Measurements from ENCODE around the gene ABLIM1. TPM values are rescaled to one million over a fixed set of nuclear protein-coding genes. Genes with fewer than 3 reads are reported as not detected.

ABLIM1 gene
- total RNA-seq, 4 donors from 2014 or later = 83.1 to 145 (median 120) TPM

DNA sequence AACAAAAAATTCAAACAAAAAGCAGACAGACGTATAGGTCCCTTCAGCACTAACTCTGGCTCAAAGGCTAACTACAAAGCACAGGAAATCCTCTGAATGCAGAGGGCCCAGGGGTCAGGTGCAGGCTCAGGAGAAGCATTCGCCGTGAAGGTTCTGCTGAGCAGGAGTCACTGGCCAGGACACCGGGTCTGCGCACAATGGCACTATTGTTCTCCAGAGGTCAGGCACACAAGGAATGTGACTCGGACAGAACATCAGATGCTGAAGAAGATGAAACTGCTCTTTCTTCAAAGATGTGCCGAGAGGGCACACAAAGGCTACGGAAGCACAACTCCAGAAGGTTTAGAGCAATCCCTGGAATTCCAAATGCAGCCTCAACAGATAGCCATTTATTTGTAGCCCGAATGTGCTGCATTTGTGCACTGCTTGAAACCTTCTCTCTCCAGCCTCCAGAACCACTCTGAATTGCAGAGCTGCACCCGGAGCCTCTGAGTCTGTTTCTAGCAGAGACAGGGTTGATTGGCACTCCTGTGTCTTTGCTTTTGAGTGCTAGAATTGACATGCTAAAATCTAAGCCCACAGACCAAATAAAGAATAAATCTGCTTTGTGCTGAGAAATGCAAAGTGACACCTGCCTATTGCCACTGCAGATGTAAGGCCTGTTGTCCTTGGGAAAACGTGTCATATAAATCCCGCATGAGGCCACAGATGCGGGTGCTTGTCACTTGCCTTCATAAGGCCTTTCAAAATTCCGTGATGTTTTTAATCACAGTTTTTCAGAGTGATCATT lies 168.4 kb downstream of the ABLIM1 start:
- H3K27ac ChIP-seq (replicated peaks in 1 of 4) = no peak overlapping the region
- intact Hi-C loops (cut with DNase I) = no loop called here

DNA sequence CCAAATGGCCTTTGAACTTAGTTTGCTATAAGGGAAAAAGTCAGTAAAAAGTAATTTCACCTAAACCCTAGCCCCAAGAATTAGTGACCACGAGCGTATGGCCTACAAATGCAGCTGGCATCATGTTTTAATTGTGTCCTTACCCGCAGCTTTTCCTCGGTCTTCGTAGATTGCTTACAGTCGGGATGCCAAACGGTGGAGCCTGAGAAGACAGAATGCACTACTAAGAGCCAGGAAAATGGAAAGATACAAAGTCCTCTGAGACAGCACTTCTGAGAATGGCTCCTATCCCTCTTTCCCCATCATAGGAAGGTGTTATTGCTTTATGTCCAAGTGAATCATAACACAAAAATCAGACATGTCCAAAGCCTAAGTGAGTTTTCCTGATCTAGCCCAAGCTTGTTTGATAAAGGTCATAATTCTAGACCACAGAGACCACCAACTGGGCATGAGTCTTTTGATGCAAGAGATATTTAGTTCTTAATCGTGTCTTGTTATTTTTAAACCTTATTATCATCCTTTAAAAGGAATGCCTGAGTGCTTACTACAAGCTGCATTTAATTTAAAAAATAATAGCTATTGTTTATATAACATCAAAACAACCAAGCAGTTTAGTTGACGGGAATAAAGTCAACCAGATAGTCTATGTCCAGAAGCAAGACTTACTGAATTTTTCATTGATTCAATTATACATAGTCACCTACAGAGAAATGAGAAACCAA lies 170.1 kb downstream of the ABLIM1 start:
- no peak for DNase-seq (ENCODE audit: extremely low spot score)
- peaks cover 45 to 90% (median 64%) of the 10 kb centered on the region in 4 donors for H3K4me1 ChIP-seq
- H3K9me3 ChIP-seq = no peaks in the 10 kb centered on the region
- TF ChIP-seq POLR2AphosphoS5 (IDR thresholded peaks at IDR 0.05) = no peak
- no peak for TF ChIP-seq POLR2A (IDR thresholded peaks at IDR 0.05; ENCODE audit: low read depth)
- H3K4me3 ChIP-seq = no peak overlapping the region
- intact Hi-C loops (cut with DNase I) = no loop called here
- H3K27ac ChIP-seq (replicated peaks in 1 of 4) = peak overlapping the region in 1 of 4 donors; percentile 25
- H3K36me3 ChIP-seq = peaks cover 0 to 78% (median 25%) of the 10 kb centered on the region in 4 donors
- H3K27me3 ChIP-seq = no peaks in the 10 kb centered on the region
- 86% methylated on average over 9 of the region's 9 CpGs for WGBS

More for the DNA sequence above, 168.4 kb downstream of the ABLIM1 start:
- Histone ChIP-seq H3K36me3 (peaks cover 0 to 74% (median 23%) of the 10 kb centered on the region in 4 donors), H3K4me3 (no peak overlapping the region), H3K9me3 (no peaks in the 10 kb centered on the region), H3K27me3 (no peaks in the 10 kb centered on the region), H3K4me1 (peaks cover 34 to 82% (median 51%) of the 10 kb centered on the region in 4 donors)
- WGBS = 67% methylated on average over 14 of the region's 14 CpGs
- no peak for DNase-seq (ENCODE audit: extremely low spot score)
- TF ChIP-seq POLR2A (IDR thresholded peaks at IDR 0.05; ENCODE audit: low read depth) (no peak), POLR2AphosphoS5 (IDR thresholded peaks at IDR 0.05) (no peak), EP300 (IDR thresholded peaks at IDR 0.05) (no peak)
- TF ChIP-seq, protein P1, sequence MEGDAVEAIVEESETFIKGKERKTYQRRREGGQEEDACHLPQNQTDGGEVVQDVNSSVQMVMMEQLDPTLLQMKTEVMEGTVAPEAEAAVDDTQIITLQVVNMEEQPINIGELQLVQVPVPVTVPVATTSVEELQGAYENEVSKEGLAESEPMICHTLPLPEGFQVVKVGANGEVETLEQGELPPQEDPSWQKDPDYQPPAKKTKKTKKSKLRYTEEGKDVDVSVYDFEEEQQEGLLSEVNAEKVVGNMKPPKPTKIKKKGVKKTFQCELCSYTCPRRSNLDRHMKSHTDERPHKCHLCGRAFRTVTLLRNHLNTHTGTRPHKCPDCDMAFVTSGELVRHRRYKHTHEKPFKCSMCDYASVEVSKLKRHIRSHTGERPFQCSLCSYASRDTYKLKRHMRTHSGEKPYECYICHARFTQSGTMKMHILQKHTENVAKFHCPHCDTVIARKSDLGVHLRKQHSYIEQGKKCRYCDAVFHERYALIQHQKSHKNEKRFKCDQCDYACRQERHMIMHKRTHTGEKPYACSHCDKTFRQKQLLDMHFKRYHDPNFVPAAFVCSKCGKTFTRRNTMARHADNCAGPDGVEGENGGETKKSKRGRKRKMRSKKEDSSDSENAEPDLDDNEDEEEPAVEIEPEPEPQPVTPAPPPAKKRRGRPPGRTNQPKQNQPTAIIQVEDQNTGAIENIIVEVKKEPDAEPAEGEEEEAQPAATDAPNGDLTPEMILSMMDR (IDR thresholded peaks at IDR 0.05) = no peak

DNA sequence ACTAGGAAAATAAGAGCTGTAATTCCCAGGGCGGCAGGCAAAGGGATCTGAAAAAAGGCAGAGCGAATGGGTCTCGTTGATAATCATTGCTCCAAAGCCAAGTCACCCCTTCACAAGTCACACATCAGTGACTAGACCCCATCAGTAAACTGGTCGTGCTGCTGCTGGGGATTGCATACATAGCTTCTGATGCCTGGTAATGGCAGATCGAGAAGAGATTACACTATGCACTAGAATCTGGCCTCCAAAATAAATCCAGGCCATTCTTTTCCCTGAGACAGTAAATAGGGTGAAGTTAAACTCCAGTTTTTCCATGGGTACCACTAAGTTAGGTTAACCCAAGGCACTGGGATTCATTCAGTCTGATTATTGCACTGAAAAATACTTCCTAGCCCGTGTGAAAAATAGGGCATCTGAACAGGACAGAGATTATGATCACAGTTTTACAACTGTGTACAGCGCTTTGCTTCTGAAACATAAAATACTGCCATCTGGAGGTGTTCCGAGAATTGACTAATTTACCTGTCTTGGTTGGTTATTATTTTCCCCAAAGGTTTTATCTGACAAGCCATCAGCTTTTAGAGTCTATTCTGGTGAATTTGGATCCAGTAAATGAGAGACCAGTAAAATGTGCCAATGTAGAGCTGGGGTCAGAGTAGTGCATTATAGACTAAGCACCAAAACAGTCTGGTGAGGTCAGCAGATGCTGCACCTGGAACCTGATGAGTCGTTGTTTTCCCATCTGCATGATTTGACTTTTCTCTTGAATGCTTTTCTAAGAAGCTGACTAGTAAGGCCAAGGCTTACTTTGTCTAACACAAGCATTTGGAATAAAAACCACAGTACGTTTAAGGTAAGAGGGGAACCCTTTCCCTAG lies 170.9 kb downstream of the ABLIM1 start:
- Histone ChIP-seq H3K36me3 (peaks cover 0 to 83% (median 25%) of the 10 kb centered on the region in 4 donors), H3K27me3 (no peaks in the 10 kb centered on the region), H3K4me3 (no peak overlapping the region), H3K27ac (replicated peaks in 1 of 4) (peak overlapping the region in 2 of 4 donors; percentile 22 to 78), H3K4me1 (peaks cover 45 to 90% (median 64%) of the 10 kb centered on the region in 4 donors), H3K9me3 (no peaks in the 10 kb centered on the region)
- TF ChIP-seq, protein P1 (IDR thresholded peaks at IDR 0.05) = no peak
- no peak for TF ChIP-seq POLR2A (IDR thresholded peaks at IDR 0.05; ENCODE audit: low read depth)
- no peak for TF ChIP-seq POLR2AphosphoS5 (IDR thresholded peaks at IDR 0.05)
- no peak for TF ChIP-seq EP300 (IDR thresholded peaks at IDR 0.05)
- DNase-seq (ENCODE audit: extremely low spot score) = no peak
- WGBS = 85% methylated on average over 10 of the region's 10 CpGs
- intact Hi-C loops (cut with DNase I) = no loop called here

DNA sequence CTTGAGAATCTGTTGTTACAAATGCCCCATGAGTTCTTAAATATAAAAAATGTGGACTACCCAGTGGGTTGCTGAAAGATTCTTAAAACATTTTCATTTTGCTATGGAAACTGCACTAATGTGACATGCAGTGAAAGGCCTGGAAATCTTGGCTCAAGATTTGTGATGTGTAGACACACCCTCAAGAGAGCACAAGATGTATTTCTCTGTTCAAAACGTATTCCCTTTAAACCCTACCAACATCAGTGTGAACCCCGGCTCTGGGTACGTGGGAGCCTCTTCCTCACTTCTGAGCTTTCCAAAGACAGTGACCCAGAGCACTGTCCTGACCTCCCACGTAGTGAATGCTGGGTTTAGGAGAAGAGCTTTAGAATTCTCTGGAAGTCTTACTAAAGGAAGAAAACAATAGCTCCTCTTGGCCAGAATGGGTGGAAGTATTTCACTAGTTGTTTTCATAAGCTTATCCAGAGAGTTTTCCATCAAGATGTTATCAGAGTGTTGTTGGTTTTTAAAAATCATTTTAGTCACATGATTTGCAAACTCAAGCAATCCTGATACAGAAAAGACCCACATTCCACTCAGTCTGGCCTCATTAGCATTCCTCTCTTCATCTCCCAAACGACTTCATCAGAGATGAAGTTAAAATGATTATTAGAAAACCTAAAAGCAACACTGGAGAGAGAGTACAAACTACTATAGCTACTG lies 172.2 kb downstream of the ABLIM1 start:
- no peaks in the 10 kb centered on the region for H3K27me3 ChIP-seq
- peaks cover 45 to 89% (median 61%) of the 10 kb centered on the region in 4 donors for H3K4me1 ChIP-seq
- H3K9me3 ChIP-seq = no peaks in the 10 kb centered on the region
- no peak for DNase-seq (ENCODE audit: extremely low spot score)
- peaks cover 0 to 79% (median 25%) of the 10 kb centered on the region in 4 donors for H3K36me3 ChIP-seq
- TF ChIP-seq POLR2AphosphoS5 (IDR thresholded peaks at IDR 0.05) = peak in 1 of 2 donors; percentile 42
- no peak for TF ChIP-seq POLR2A (IDR thresholded peaks at IDR 0.05; ENCODE audit: low read depth)
- WGBS = 63% methylated on average over 5 of the region's 5 CpGs
- intact Hi-C loops (cut with DNase I) = no loop called here
- H3K4me3 ChIP-seq = no peak overlapping the region
- peak overlapping the region; percentile 48 to 78 (median 62) for H3K27ac ChIP-seq (replicated peaks in 1 of 4)

DNA sequence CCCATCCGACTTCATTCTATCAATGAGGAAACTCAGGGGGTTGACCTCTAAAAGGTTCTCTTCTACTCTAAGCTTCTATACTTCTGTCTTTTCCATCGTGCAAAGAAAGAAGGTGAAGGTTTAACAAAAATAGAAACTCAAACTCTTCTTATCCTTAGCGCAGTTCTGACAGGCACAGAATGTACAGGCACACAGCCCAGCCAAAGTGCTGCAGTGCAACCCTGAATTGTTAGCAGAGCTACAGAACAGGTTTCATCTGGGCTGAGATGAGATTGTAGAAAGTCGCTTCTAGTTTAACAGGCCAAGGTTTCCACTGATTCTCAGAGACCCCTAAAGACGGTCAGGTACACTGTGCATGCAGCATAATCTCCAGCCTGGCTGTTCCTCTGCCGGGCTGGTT lies 174.5 kb downstream of the ABLIM1 start:
- no peak for DNase-seq (ENCODE audit: extremely low spot score)
- WGBS = 72% methylated on average over 6 of the region's 6 CpGs
- peak in 1 of 2 donors; percentile 52 for TF ChIP-seq POLR2AphosphoS5 (IDR thresholded peaks at IDR 0.05)
- TF ChIP-seq, protein P1 (IDR thresholded peaks at IDR 0.05) = no peak
- TF ChIP-seq EP300 (IDR thresholded peaks at IDR 0.05) = no peak
- TF ChIP-seq POLR2A (IDR thresholded peaks at IDR 0.05; ENCODE audit: low read depth) = no peak
- Histone ChIP-seq H3K36me3 (peaks cover 0 to 63% (median 19%) of the 10 kb centered on the region in 4 donors), H3K27ac (replicated peaks in 1 of 4) (peak overlapping the region; percentile 54 to 78 (median 66)), H3K9me3 (no peaks in the 10 kb centered on the region), H3K4me1 (peaks cover 47 to 76% (median 62%) of the 10 kb centered on the region in 4 donors), H3K4me3 (no peak overlapping the region), H3K27me3 (no peaks in the 10 kb centered on the region)
- intact Hi-C loops (cut with DNase I) = no loop called here

All from esophagus muscularis mucosa (tissue), 4 donors.